H1 (cell line): ENCODE data around the gene CACNB4. TPM values are rescaled to one million over a fixed set of nuclear protein-coding genes. Genes with fewer than 3 reads are reported as not detected.

ENCODE experiments used
- CTCF ChIA-PET: fragments of 300-600 bp; sonication (Branson Sonifier 250); formaldehyde crosslinking; loops from one replicate; lab custom pipeline; 2021; ENCODE audit not compliant: partially characterized antibody; lab: Charles Lee
- POLR2A ChIA-PET: fragments of 300-600 bp; sonication (Branson Sonifier 250); formaldehyde crosslinking; loops from one replicate; lab custom pipeline; 2021; ENCODE audit warnings: inconsistent platforms; ENCODE audit not compliant: partially characterized antibody; lab: Charles Lee
- DNase-seq, 2 experiments: peaks; one replicate each; pipeline versions ENCODE4 v3.0.0 to v3.0.0-alpha.2; 2010 to 2022; ENCODE audit warnings: low spot score in 2 of 2, low read depth in 1 of 2, mixed read lengths in 1 of 2
- FAIRE-seq: peaks from 2 replicates; lab custom pipeline; 2011; peaks lifted over from hg19 to GRCh38; lab: Jason Lieb, UNC
- H2AFZ ChIP-seq: 2 replicates; pipeline ENCODE4 v1.8.1; 2012; ENCODE audit warnings: low read length, inconsistent platforms
- H2AK5ac ChIP-seq: 2 replicates; pipeline ENCODE4 v1.6.1; 2013; ENCODE audit warnings: low read depth, low read length
- H2BK120ac ChIP-seq: replicated peaks from 2 replicates; pipeline ENCODE3; 2013; ENCODE audit warnings: low read depth, low read length, inconsistent platforms
- H2BK12ac ChIP-seq: 2 replicates; pipeline ENCODE4 v1.6.1; 2013; ENCODE audit warnings: low read depth, low read length
- H2BK15ac ChIP-seq: 2 replicates; pipeline ENCODE4 v1.6.1; 2013; ENCODE audit warnings: low read length
- H2BK20ac ChIP-seq: 2 replicates; pipeline ENCODE4 v1.6.1; 2013; ENCODE audit warnings: low read length
- H2BK5ac ChIP-seq: 2 replicates; pipeline ENCODE4 v1.6.1; 2013; ENCODE audit warnings: low read depth, low read length
- H3K14ac ChIP-seq: 2 replicates; pipeline ENCODE4 v1.6.1; 2013; ENCODE audit warnings: inconsistent platforms; ENCODE audit not compliant: insufficient read length
- H3K18ac ChIP-seq: 2 replicates; pipeline ENCODE4 v1.6.1; 2013; ENCODE audit warnings: low read length; ENCODE audit errors: extremely low read depth
- H3K23ac ChIP-seq: 2 replicates; pipeline ENCODE4 v1.6.1; 2013; ENCODE audit warnings: inconsistent platforms; ENCODE audit not compliant: insufficient read length
- H3K23me2 ChIP-seq: 2 replicates; pipeline ENCODE4 v1.6.1; 2013; ENCODE audit warnings: low read depth, low read length
- H3K27ac ChIP-seq: 2 replicates; pipeline ENCODE4 v1.6.1; 2011; ENCODE audit warnings: low read depth, low read length, inconsistent platforms
- H3K27me3 ChIP-seq, 4 experiments: replicated peaks in 1 of 4; 1 replicate in 1 of 4; 2 replicates in 3 of 4; pipeline versions ENCODE4 v1.6.1 to v1.8.1; 2011 to 2013; ENCODE audit warnings: low read length in 3 of 4, mild to moderate bottlenecking in 3 of 4, inconsistent platforms in 2 of 4, mixed read lengths in 2 of 4, moderate library complexity in 1 of 4; ENCODE audit not compliant: control insufficient read depth in 3 of 4, insufficient read depth in 3 of 4; ENCODE audit errors: extremely low read depth in 1 of 4
- H3K36me3 ChIP-seq, 4 experiments: 2 replicates each; pipeline versions ENCODE4 v1.6.1 to v1.8.1; 2011 to 2013; ENCODE audit warnings: mild to moderate bottlenecking in 4 of 4, low read length in 3 of 4, moderate library complexity in 2 of 4, control low read depth in 1 of 4, inconsistent platforms in 1 of 4; ENCODE audit not compliant: insufficient read depth in 4 of 4, control insufficient read depth in 2 of 4
- H3K4ac ChIP-seq: replicated peaks from 2 replicates; pipeline ENCODE3; 2013; ENCODE audit warnings: low read length, low read depth, mixed read lengths, inconsistent platforms; ENCODE audit not compliant: insufficient read length
- H3K4me1 ChIP-seq, 4 experiments: replicated peaks in 1 of 4; 1 replicate in 1 of 4; 2 replicates in 3 of 4; pipeline versions ENCODE4 v1.6.1 to v1.8.1; 2011 to 2013; ENCODE audit warnings: low read length in 3 of 4, inconsistent platforms in 2 of 4, mixed read lengths in 1 of 4; ENCODE audit not compliant: insufficient read depth in 4 of 4, control insufficient read depth in 3 of 4
- H3K4me2 ChIP-seq, 2 experiments: 2 replicates each; pipeline versions ENCODE4 v1.6.1 to v1.8.1; 2011 to 2013; ENCODE audit warnings: low read depth in 2 of 2, low read length in 2 of 2, control low read depth in 1 of 2, inconsistent platforms in 1 of 2, mild to moderate bottlenecking in 1 of 2; ENCODE audit not compliant: insufficient read depth in 1 of 2
- H3K4me3 ChIP-seq, 4 experiments: fragments of 200-600, 300-600 bp in 1 of 4; sonication (generic), shearing (Covaris generic), sonication (Bioruptor Twin) in 1 of 4; 2 replicates each; pipeline versions ENCODE4 v1.5.1 to v1.8.1; 2011 to 2016; ENCODE audit warnings: low read length in 4 of 4, low read depth in 3 of 4, control low read depth in 2 of 4, inconsistent platforms in 2 of 4, mild to moderate bottlenecking in 2 of 4, mixed read lengths in 1 of 4, moderate library complexity in 1 of 4; ENCODE audit not compliant: insufficient read depth in 2 of 4; ENCODE audit errors: extremely low read depth in 1 of 4
- H3K56ac ChIP-seq: replicated peaks from 2 replicates; pipeline ENCODE3; 2013; ENCODE audit warnings: low read depth, mild to moderate bottlenecking, mixed read lengths, low read length, inconsistent platforms; ENCODE audit not compliant: insufficient read length
- H3K79me1 ChIP-seq: 2 replicates; pipeline ENCODE4 v1.6.1; 2013; ENCODE audit warnings: low read depth, low read length, control low read depth
- H3K79me2 ChIP-seq, 2 experiments: 2 replicates each; pipeline versions ENCODE4 v1.6.1 to v1.8.1; 2012 to 2013; ENCODE audit warnings: low read length in 2 of 2, mild to moderate bottlenecking in 2 of 2, inconsistent platforms in 1 of 2; ENCODE audit not compliant: insufficient read depth in 2 of 2, control insufficient read depth in 1 of 2
- H3K9ac ChIP-seq, 4 experiments: replicated peaks in 1 of 4; 1 replicate in 1 of 4; 2 replicates in 3 of 4; pipeline versions ENCODE4 v1.6.1 to v1.8.1; 2011 to 2013; ENCODE audit warnings: low read depth in 3 of 4, low read length in 3 of 4, control low read depth in 2 of 4, mild to moderate bottlenecking in 2 of 4, moderate library complexity in 2 of 4, inconsistent platforms in 1 of 4; ENCODE audit errors: extremely low read depth in 1 of 4
- H3K9me3 ChIP-seq, 2 experiments: 2 replicates each; pipeline versions ENCODE4 v1.6.1 to v1.8.1; 2012 to 2013; ENCODE audit warnings: mild to moderate bottlenecking in 2 of 2, moderate library complexity in 2 of 2, control low read depth in 1 of 2, inconsistent platforms in 1 of 2, low read depth in 1 of 2, low read length in 1 of 2, mixed read lengths in 1 of 2; ENCODE audit not compliant: insufficient read depth in 2 of 2
- H4K20me1 ChIP-seq, 2 experiments: replicated peaks in 1 of 2; 2 replicates each; pipeline versions ENCODE3 to v1.8.1; 2011 to 2013; ENCODE audit warnings: inconsistent platforms in 2 of 2, low read length in 2 of 2, mild to moderate bottlenecking in 1 of 2; ENCODE audit not compliant: insufficient read depth in 2 of 2, control insufficient read depth in 1 of 2
- H4K5ac ChIP-seq: 2 replicates; pipeline ENCODE4 v1.6.1; 2013; ENCODE audit warnings: low read length, low read depth, mixed read lengths, inconsistent platforms; ENCODE audit not compliant: insufficient read length
- H4K8ac ChIP-seq: 2 replicates; pipeline ENCODE4 v1.8.0; 2013; ENCODE audit warnings: mild to moderate bottlenecking, moderate library complexity, low read length, inconsistent platforms; ENCODE audit not compliant: insufficient read depth; ENCODE audit errors: extremely low read depth
- H4K91ac ChIP-seq: replicated peaks from 2 replicates; pipeline ENCODE3; 2013; ENCODE audit warnings: low read length, mixed read lengths, inconsistent platforms; ENCODE audit not compliant: insufficient read length
- CTCF ChIP-seq, 3 experiments: IDR thresholded peaks; 1 replicate in 2 of 3; 2 replicates in 1 of 3; pipeline versions ENCODE4 v1.5.1 to v1.6.1; 2011; ENCODE audit warnings: low read length in 3 of 3, mild to moderate bottlenecking in 3 of 3, inconsistent platforms in 2 of 3, low read depth in 1 of 3, moderate library complexity in 1 of 3; ENCODE audit not compliant: insufficient read depth in 1 of 3; ENCODE audit errors: control extremely low read depth in 1 of 3
- MAFK ChIP-seq: IDR thresholded peaks from 2 replicates; pipeline ENCODE4 v1.6.1; 2012; ENCODE audit warnings: low read depth, mild to moderate bottlenecking, improper control_type of control experiment, low read length
- RAD21 ChIP-seq, 2 experiments: IDR thresholded peaks in 1 of 2; conservative IDR thresholded peaks in 1 of 2; 2 replicates each; pipeline ENCODE4 v1.6.1; 2011; ENCODE audit warnings: low read depth in 2 of 2, low read length in 2 of 2, improper control_type of control experiment in 1 of 2, inconsistent platforms in 1 of 2, mild to moderate bottlenecking in 1 of 2, moderate library complexity in 1 of 2
- WGBS, 2 experiments: shearing (Covaris generic) in 1 of 2; methylation state at CpG; one replicate each; pipeline versions ENCODE4 v1.1.6 to v1.1.7; 2013 to 2015; ENCODE audit warnings: low lambda C conversion rate in 2 of 2, mixed read lengths in 2 of 2, inconsistent platforms in 1 of 2, low coverage in 1 of 2, missing lambda C conversion rate in 1 of 2; ENCODE audit not compliant: insufficient replicate concordance in 2 of 2, insufficient coverage in 1 of 2, insufficient read length in 1 of 2; ENCODE audit errors: extremely low coverage in 1 of 2, missing lambda C conversion rate in 1 of 2; 5-methylcytosine and 5-hydroxymethylcytosine counted together
- polyA plus RNA-seq, 7 experiments: library from polyadenylated mRNA; depleted of rRNA in 3 of 7; stranded (reverse) in 5 of 7; unstranded in 2 of 7; fragments of >200 nt in 5 of 7; fragments of 200-250 nt in 2 of 7; gene quantifications; 1 replicate in 5 of 7; 2 replicates in 1 of 7; 4 replicates in 1 of 7; pipeline versions ENCODE4 v1.2.1 to v1.2.3, GENCODE V29; 2011 to 2013; ENCODE audit warnings: missing spikeins in 2 of 7, mixed read lengths in 2 of 7
- total RNA-seq: library from RNA; stranded (reverse); fragmentation: NEBNext Ultra II Directional; extraction: Animal tissue kit (Norgen Biotek cat#: 25700); gene quantifications from 2 replicates; pipeline ENCODE4 v1.2.1, GENCODE V29; 2021

CACNB4 gene
- total and polyA plus RNA-seq, 2 of the 8 experiments (the other 6 are each of a cell fraction or from before 2014, with no cell fraction given), result 2.0 to 4.0 TPM

- Histone ChIP-seq H2AFZ (no peak overlapping the region), H3K36me3 (peaks cover 0 to 7% (median 0%) of the 10 kb centered on the region in 4 experiments; a peak in 2 of 8 replicates), H2BK15ac (no peak overlapping the region), H3K79me2 (no peaks in the 10 kb centered on the region), H4K8ac (no peak overlapping the region), H3K14ac (no peak overlapping the region), H3K4me2 (no peak overlapping the region), H4K5ac (no peak overlapping the region), H3K27ac (no peak overlapping the region), H3K23ac (no peak overlapping the region), H3K56ac (no peak overlapping the region), H3K79me1 (no peaks in the 10 kb centered on the region; the same call in 1 of the 2 replicates), H2BK5ac (no peak overlapping the region), H3K9me3 (0 out of 4 replicates have a peak, but pooled peaks cover 0 to 2% of the 10 kb centered on the region in 2 experiments), H3K9ac (no peak overlapping the region), H2BK20ac (no peak overlapping the region), H3K23me2 (no peaks in the 10 kb centered on the region), H2BK120ac (no peak overlapping the region), H2AK5ac (no peak overlapping the region), H3K4me1 (no peaks in the 10 kb centered on the region), H4K91ac (no peak overlapping the region), H4K20me1 (peaks cover 1 to 4% of the 10 kb centered on the region in 2 experiments), H3K27me3 (no peaks in the 10 kb centered on the region), H3K4ac (no peak overlapping the region), H3K4me3 (no peak overlapping the region), H3K18ac (no peak overlapping the region), H2BK12ac (no peak overlapping the region)
- TF ChIP-seq CTCF (IDR thresholded peaks at IDR 0.05; ENCODE audit: control extremely low read depth in 1 of 3, insufficient read depth in 1 of 3, low read depth in 1 of 3, low read length in 3 of 3) (peak; percentile 33 to 65 (median 54); a peak in 3 of 4 replicates), MAFK (no peak), RAD21 (IDR thresholded peaks at IDR 0.05 in 1 of 2, conservative IDR thresholded peaks at IDR 0.05 in 1 of 2; ENCODE audit: low read depth in 2 of 2, low read length in 2 of 2) (peak; percentile 39 to 61; a peak in 3 of 4 replicates)
- WGBS, 2 experiments, result 94% methylated on average over 4 of the region's 4 CpGs; no CpG with 5 or more reads in 1 of the 2 experiments
- CTCF ChIA-PET, result interaction anchor here (1.7 kb wide), 1 partner anchor 233 kb away, joined by 4 read pairs; no protein-coding TSS in a partner anchor
- POLR2A ChIA-PET, result no interaction called here
- no peak for FAIRE-seq
- no peak for DNase-seq
Observed at GRCh38 chr2:151792589-151792988, 306.3 kb downstream of the CACNB4 start.
